H1 (cell line): Measurements from ENCODE around the gene PHACTR1. TPM values are rescaled to one million over a fixed set of nuclear protein-coding genes. Genes with fewer than 3 reads are reported as not detected.

ENCODE experiments used
- CTCF ChIA-PET: fragments of 300-600 bp; sonication (Branson Sonifier 250); formaldehyde crosslinking; loops from one replicate; lab custom pipeline; 2021; ENCODE audit not compliant: partially characterized antibody; lab: Charles Lee
- POLR2A ChIA-PET: fragments of 300-600 bp; sonication (Branson Sonifier 250); formaldehyde crosslinking; loops from one replicate; lab custom pipeline; 2021; ENCODE audit warnings: inconsistent platforms; ENCODE audit not compliant: partially characterized antibody; lab: Charles Lee
- DNase-seq, 2 experiments: peaks; one replicate each; pipeline versions ENCODE4 v3.0.0 to v3.0.0-alpha.2; 2010 to 2022; ENCODE audit warnings: low spot score in 2 of 2, low read depth in 1 of 2, mixed read lengths in 1 of 2
- FAIRE-seq: peaks from 2 replicates; lab custom pipeline; 2011; peaks lifted over from hg19 to GRCh38; lab: Jason Lieb, UNC
- H2AFZ ChIP-seq: 2 replicates; pipeline ENCODE4 v1.8.1; 2012; ENCODE audit warnings: low read length, inconsistent platforms
- H2AK5ac ChIP-seq: 2 replicates; pipeline ENCODE4 v1.6.1; 2013; ENCODE audit warnings: low read depth, low read length
- H2BK120ac ChIP-seq: replicated peaks from 2 replicates; pipeline ENCODE3; 2013; ENCODE audit warnings: low read depth, low read length, inconsistent platforms
- H2BK12ac ChIP-seq: 2 replicates; pipeline ENCODE4 v1.6.1; 2013; ENCODE audit warnings: low read depth, low read length
- H2BK15ac ChIP-seq: 2 replicates; pipeline ENCODE4 v1.6.1; 2013; ENCODE audit warnings: low read length
- H2BK20ac ChIP-seq: 2 replicates; pipeline ENCODE4 v1.6.1; 2013; ENCODE audit warnings: low read length
- H2BK5ac ChIP-seq: 2 replicates; pipeline ENCODE4 v1.6.1; 2013; ENCODE audit warnings: low read depth, low read length
- H3K14ac ChIP-seq: 2 replicates; pipeline ENCODE4 v1.6.1; 2013; ENCODE audit warnings: inconsistent platforms; ENCODE audit not compliant: insufficient read length
- H3K18ac ChIP-seq: 2 replicates; pipeline ENCODE4 v1.6.1; 2013; ENCODE audit warnings: low read length; ENCODE audit errors: extremely low read depth
- H3K23ac ChIP-seq: 2 replicates; pipeline ENCODE4 v1.6.1; 2013; ENCODE audit warnings: inconsistent platforms; ENCODE audit not compliant: insufficient read length
- H3K23me2 ChIP-seq: 2 replicates; pipeline ENCODE4 v1.6.1; 2013; ENCODE audit warnings: low read depth, low read length
- H3K27ac ChIP-seq: 2 replicates; pipeline ENCODE4 v1.6.1; 2011; ENCODE audit warnings: low read depth, low read length, inconsistent platforms
- H3K27me3 ChIP-seq, 4 experiments: replicated peaks in 1 of 4; 1 replicate in 1 of 4; 2 replicates in 3 of 4; pipeline versions ENCODE4 v1.6.1 to v1.8.1; 2011 to 2013; ENCODE audit warnings: low read length in 3 of 4, mild to moderate bottlenecking in 3 of 4, inconsistent platforms in 2 of 4, mixed read lengths in 2 of 4, moderate library complexity in 1 of 4; ENCODE audit not compliant: control insufficient read depth in 3 of 4, insufficient read depth in 3 of 4; ENCODE audit errors: extremely low read depth in 1 of 4
- H3K36me3 ChIP-seq, 4 experiments: 2 replicates each; pipeline versions ENCODE4 v1.6.1 to v1.8.1; 2011 to 2013; ENCODE audit warnings: mild to moderate bottlenecking in 4 of 4, low read length in 3 of 4, moderate library complexity in 2 of 4, control low read depth in 1 of 4, inconsistent platforms in 1 of 4; ENCODE audit not compliant: insufficient read depth in 4 of 4, control insufficient read depth in 2 of 4
- H3K4ac ChIP-seq: replicated peaks from 2 replicates; pipeline ENCODE3; 2013; ENCODE audit warnings: low read length, low read depth, mixed read lengths, inconsistent platforms; ENCODE audit not compliant: insufficient read length
- H3K4me1 ChIP-seq, 4 experiments: replicated peaks in 1 of 4; 1 replicate in 1 of 4; 2 replicates in 3 of 4; pipeline versions ENCODE4 v1.6.1 to v1.8.1; 2011 to 2013; ENCODE audit warnings: low read length in 3 of 4, inconsistent platforms in 2 of 4, mixed read lengths in 1 of 4; ENCODE audit not compliant: insufficient read depth in 4 of 4, control insufficient read depth in 3 of 4
- H3K4me2 ChIP-seq, 2 experiments: 2 replicates each; pipeline versions ENCODE4 v1.6.1 to v1.8.1; 2011 to 2013; ENCODE audit warnings: low read depth in 2 of 2, low read length in 2 of 2, control low read depth in 1 of 2, inconsistent platforms in 1 of 2, mild to moderate bottlenecking in 1 of 2; ENCODE audit not compliant: insufficient read depth in 1 of 2
- H3K4me3 ChIP-seq, 4 experiments: fragments of 200-600, 300-600 bp in 1 of 4; sonication (generic), shearing (Covaris generic), sonication (Bioruptor Twin) in 1 of 4; 2 replicates each; pipeline versions ENCODE4 v1.5.1 to v1.8.1; 2011 to 2016; ENCODE audit warnings: low read length in 4 of 4, low read depth in 3 of 4, control low read depth in 2 of 4, inconsistent platforms in 2 of 4, mild to moderate bottlenecking in 2 of 4, mixed read lengths in 1 of 4, moderate library complexity in 1 of 4; ENCODE audit not compliant: insufficient read depth in 2 of 4; ENCODE audit errors: extremely low read depth in 1 of 4
- H3K56ac ChIP-seq: replicated peaks from 2 replicates; pipeline ENCODE3; 2013; ENCODE audit warnings: low read depth, mild to moderate bottlenecking, mixed read lengths, low read length, inconsistent platforms; ENCODE audit not compliant: insufficient read length
- H3K79me1 ChIP-seq: 2 replicates; pipeline ENCODE4 v1.6.1; 2013; ENCODE audit warnings: low read depth, low read length, control low read depth
- H3K79me2 ChIP-seq, 2 experiments: 2 replicates each; pipeline versions ENCODE4 v1.6.1 to v1.8.1; 2012 to 2013; ENCODE audit warnings: low read length in 2 of 2, mild to moderate bottlenecking in 2 of 2, inconsistent platforms in 1 of 2; ENCODE audit not compliant: insufficient read depth in 2 of 2, control insufficient read depth in 1 of 2
- H3K9ac ChIP-seq, 4 experiments: replicated peaks in 1 of 4; 1 replicate in 1 of 4; 2 replicates in 3 of 4; pipeline versions ENCODE4 v1.6.1 to v1.8.1; 2011 to 2013; ENCODE audit warnings: low read depth in 3 of 4, low read length in 3 of 4, control low read depth in 2 of 4, mild to moderate bottlenecking in 2 of 4, moderate library complexity in 2 of 4, inconsistent platforms in 1 of 4; ENCODE audit errors: extremely low read depth in 1 of 4
- H3K9me3 ChIP-seq, 2 experiments: 2 replicates each; pipeline versions ENCODE4 v1.6.1 to v1.8.1; 2012 to 2013; ENCODE audit warnings: mild to moderate bottlenecking in 2 of 2, moderate library complexity in 2 of 2, control low read depth in 1 of 2, inconsistent platforms in 1 of 2, low read depth in 1 of 2, low read length in 1 of 2, mixed read lengths in 1 of 2; ENCODE audit not compliant: insufficient read depth in 2 of 2
- H4K20me1 ChIP-seq, 2 experiments: replicated peaks in 1 of 2; 2 replicates each; pipeline versions ENCODE3 to v1.8.1; 2011 to 2013; ENCODE audit warnings: inconsistent platforms in 2 of 2, low read length in 2 of 2, mild to moderate bottlenecking in 1 of 2; ENCODE audit not compliant: insufficient read depth in 2 of 2, control insufficient read depth in 1 of 2
- H4K5ac ChIP-seq: 2 replicates; pipeline ENCODE4 v1.6.1; 2013; ENCODE audit warnings: low read length, low read depth, mixed read lengths, inconsistent platforms; ENCODE audit not compliant: insufficient read length
- H4K8ac ChIP-seq: 2 replicates; pipeline ENCODE4 v1.8.0; 2013; ENCODE audit warnings: mild to moderate bottlenecking, moderate library complexity, low read length, inconsistent platforms; ENCODE audit not compliant: insufficient read depth; ENCODE audit errors: extremely low read depth
- H4K91ac ChIP-seq: replicated peaks from 2 replicates; pipeline ENCODE3; 2013; ENCODE audit warnings: low read length, mixed read lengths, inconsistent platforms; ENCODE audit not compliant: insufficient read length
- ASH2L ChIP-seq: fragments of 200-600, 300-600 bp; sonication (generic); IDR thresholded peaks from one replicate; pipeline ENCODE4 v1.7.1; 2017; ENCODE audit warnings: low read length
- CBX5 ChIP-seq: fragments of 300-800, 300-1000 bp; sonication (generic); IDR thresholded peaks from 2 replicates; pipeline ENCODE4 v1.7.1; 2016; ENCODE audit warnings: antibody characterized with exemption, low read length, low read depth
- CBX8 ChIP-seq: fragments of 300-800, 300-1000 bp; sonication (generic); IDR thresholded peaks from 2 replicates; pipeline ENCODE4 v1.7.1; 2016; ENCODE audit warnings: low read depth, low read length, borderline replicate concordance
- CHD2 ChIP-seq: IDR thresholded peaks from 2 replicates; pipeline ENCODE4 v1.6.1; 2012; ENCODE audit warnings: low read length, improper control_type of control experiment
- FOSL1 ChIP-seq: IDR thresholded peaks from 2 replicates; pipeline ENCODE4 v1.6.1; 2011; ENCODE audit warnings: mild to moderate bottlenecking, low read depth, low read length, moderate library complexity; ENCODE audit not compliant: insufficient read depth
- HDAC6 ChIP-seq: IDR thresholded peaks from one replicate; pipeline ENCODE4 v1.7.1; 2012; ENCODE audit warnings: low read depth, mild to moderate bottlenecking, inconsistent platforms, low read length, moderate library complexity
- MAFK ChIP-seq: IDR thresholded peaks from 2 replicates; pipeline ENCODE4 v1.6.1; 2012; ENCODE audit warnings: low read depth, mild to moderate bottlenecking, improper control_type of control experiment, low read length
- RAD21 ChIP-seq, 2 experiments: IDR thresholded peaks in 1 of 2; conservative IDR thresholded peaks in 1 of 2; 2 replicates each; pipeline ENCODE4 v1.6.1; 2011; ENCODE audit warnings: low read depth in 2 of 2, low read length in 2 of 2, improper control_type of control experiment in 1 of 2, inconsistent platforms in 1 of 2, mild to moderate bottlenecking in 1 of 2, moderate library complexity in 1 of 2
- RBBP5 ChIP-seq: IDR thresholded peaks from 2 replicates; pipeline ENCODE4 v1.7.1; 2012; ENCODE audit warnings: low read depth, mild to moderate bottlenecking, inconsistent platforms, low read length, moderate library complexity, borderline replicate concordance
- RNF2 ChIP-seq: fragments of 200-900, 300-1000 bp; sonication (generic); IDR thresholded peaks from 2 replicates; pipeline ENCODE4 v1.7.1; 2016; ENCODE audit warnings: borderline replicate concordance, low read depth, mild to moderate bottlenecking, antibody characterized with exemption, low read length; ENCODE audit not compliant: poor library complexity, severe bottlenecking; ENCODE audit errors: missing control alignments
- RXRA ChIP-seq: IDR thresholded peaks from 2 replicates; pipeline ENCODE4 v1.6.1; 2011; ENCODE audit warnings: low read depth, mild to moderate bottlenecking, low read length, moderate library complexity; ENCODE audit not compliant: insufficient read depth
- SIRT6 ChIP-seq: IDR thresholded peaks from one replicate; pipeline ENCODE4 v1.7.1; 2012; ENCODE audit warnings: low read length, inconsistent platforms
- SP2 ChIP-seq: IDR thresholded peaks from 2 replicates; pipeline ENCODE4 v1.6.1; 2012; ENCODE audit warnings: mild to moderate bottlenecking, low read length, inconsistent platforms
- SRF ChIP-seq: IDR thresholded peaks from 2 replicates; pipeline ENCODE4 v1.6.1; 2011; ENCODE audit warnings: mild to moderate bottlenecking, low read depth, low read length, moderate library complexity
- SUZ12 ChIP-seq: fragments of 200-600 bp; sonication (generic); IDR thresholded peaks from 2 replicates; pipeline ENCODE4 v1.6.1; 2012; ENCODE audit warnings: mild to moderate bottlenecking, inconsistent platforms, low read length, moderate library complexity, mixed read lengths
- WGBS, 2 experiments: shearing (Covaris generic) in 1 of 2; methylation state at CpG; one replicate each; pipeline versions ENCODE4 v1.1.6 to v1.1.7; 2013 to 2015; ENCODE audit warnings: low lambda C conversion rate in 2 of 2, mixed read lengths in 2 of 2, inconsistent platforms in 1 of 2, low coverage in 1 of 2, missing lambda C conversion rate in 1 of 2; ENCODE audit not compliant: insufficient replicate concordance in 2 of 2, insufficient coverage in 1 of 2, insufficient read length in 1 of 2; ENCODE audit errors: extremely low coverage in 1 of 2, missing lambda C conversion rate in 1 of 2; 5-methylcytosine and 5-hydroxymethylcytosine counted together
- polyA plus RNA-seq, 7 experiments: library from polyadenylated mRNA; depleted of rRNA in 3 of 7; stranded (reverse) in 5 of 7; unstranded in 2 of 7; fragments of >200 nt in 5 of 7; fragments of 200-250 nt in 2 of 7; gene quantifications; 1 replicate in 5 of 7; 2 replicates in 1 of 7; 4 replicates in 1 of 7; pipeline versions ENCODE4 v1.2.1 to v1.2.3, GENCODE V29; 2011 to 2013; ENCODE audit warnings: missing spikeins in 2 of 7, mixed read lengths in 2 of 7
- total RNA-seq: library from RNA; stranded (reverse); fragmentation: NEBNext Ultra II Directional; extraction: Animal tissue kit (Norgen Biotek cat#: 25700); gene quantifications from 2 replicates; pipeline ENCODE4 v1.2.1, GENCODE V29; 2021

Gene PHACTR1
- total and polyA plus RNA-seq, 2 of the 8 experiments (the other 6 are each of a cell fraction or from before 2014, with no cell fraction given) = 3.9 to 17.1 TPM

DNA sequence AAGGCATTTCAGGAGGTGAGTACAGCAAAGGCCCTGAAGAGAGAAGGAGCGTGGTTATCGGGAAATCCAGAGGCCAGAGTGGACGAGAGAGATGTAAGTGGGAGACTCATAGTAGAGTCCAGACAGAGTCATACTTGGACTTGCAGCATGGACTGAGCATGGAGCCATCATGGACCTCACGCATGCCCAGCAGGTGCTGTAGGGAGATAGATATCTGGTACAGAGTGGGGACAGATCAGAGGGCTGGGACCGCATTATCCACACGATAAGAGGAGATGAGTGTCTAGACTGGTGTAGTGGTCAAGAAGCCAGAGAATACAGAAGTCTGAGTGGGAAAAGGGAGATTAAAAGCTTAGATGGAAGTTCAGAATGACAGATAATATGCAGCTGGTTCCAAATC, 484.8 kb downstream of the PHACTR1 start:
- POLR2A ChIA-PET = no interaction called here
- peaks cover 0 to 4% (median 0%) of the 10 kb centered on the region in 4 experiments; a peak in 3 of 7 replicates for H3K4me1 ChIP-seq
- CTCF ChIA-PET = interaction anchor here (0.6 to 1.1 kb wide), 2 partner anchors 8 to 22 kb away, joined by 3 read pairs; no protein-coding TSS in a partner anchor
- no peak for TF ChIP-seq HDAC6
- no peak for TF ChIP-seq CBX8
- no peak for TF ChIP-seq RXRA
- TF ChIP-seq RNF2 = no peak
- TF ChIP-seq ASH2L = no peak
- no peak for TF ChIP-seq RBBP5
- no peak for TF ChIP-seq CHD2
- no peak for TF ChIP-seq MAFK
- no peak for TF ChIP-seq SRF
- no peak for TF ChIP-seq CBX5
- no peak for TF ChIP-seq RAD21 (IDR thresholded peaks at IDR 0.05 in 1 of 2, conservative IDR thresholded peaks at IDR 0.05 in 1 of 2; ENCODE audit: low read depth in 2 of 2, low read length in 2 of 2)
- no peak for TF ChIP-seq SUZ12
- no peak for TF ChIP-seq FOSL1
- no peak for TF ChIP-seq SIRT6
- TF ChIP-seq SP2 = no peak

More for the DNA sequence above, 484.8 kb downstream of the PHACTR1 start:
- Histone ChIP-seq H2BK12ac (no peak overlapping the region), H3K27ac (no peak overlapping the region), H4K91ac (no peak overlapping the region), H3K9ac (no peak overlapping the region), H3K36me3 (no peaks in the 10 kb centered on the region), H3K4ac (no peak overlapping the region), H2BK15ac (no peak overlapping the region), H2BK5ac (no peak overlapping the region), H3K79me2 (no peaks in the 10 kb centered on the region), H2BK20ac (no peak overlapping the region), H3K23me2 (no peaks in the 10 kb centered on the region), H2AK5ac (no peak overlapping the region), H3K27me3 (no peaks in the 10 kb centered on the region), H4K5ac (no peak overlapping the region), H3K79me1 (no peaks in the 10 kb centered on the region), H3K4me3 (no peak overlapping the region), H4K20me1 (no peaks in the 10 kb centered on the region), H2BK120ac (no peak overlapping the region), H3K4me2 (no peak overlapping the region), H3K9me3 (no peaks in the 10 kb centered on the region), H2AFZ (no peak overlapping the region), H4K8ac (no peak overlapping the region), H3K56ac (no peak overlapping the region), H3K18ac (no peak overlapping the region), H3K23ac (no peak overlapping the region), H3K14ac (no peak overlapping the region)
- 82% methylated on average over 6 of the region's 6 CpGs; no CpG with 5 or more reads in 1 of the 2 experiments for WGBS, 2 experiments
- FAIRE-seq = no peak
- no peak for DNase-seq
